ENCODE data around the gene AURKAIP1.

Gene AURKAIP1

GRCh38 chr1:1346501-1346890 lies 28.5 kb downstream of the AURKAIP1 start:
- TF ChIP-seq CTCF (IDR thresholded peaks at IDR 0.05), result no peak

GRCh38 chr1:1345860-1346500 lies 29.0 kb downstream of the AURKAIP1 start:
- no peak for TF ChIP-seq CTCF (IDR thresholded peaks at IDR 0.05)

- TF ChIP-seq CTCF (IDR thresholded peaks at IDR 0.05), result no peak
These were observed 29.6 kb downstream of the AURKAIP1 start for GRCh38 chr1:1345384-1345783.

- peak; percentile 75 for TF ChIP-seq CTCF (IDR thresholded peaks at IDR 0.05)
These were observed 30.2 kb downstream of the AURKAIP1 start for GRCh38 chr1:1344655-1345361.

GRCh38 chr1:1343811-1344421 lies 31.1 kb downstream of the AURKAIP1 start:
- TF ChIP-seq CTCF (IDR thresholded peaks at IDR 0.05), result no peak

- TF ChIP-seq CTCF (IDR thresholded peaks at IDR 0.05), result no peak
These were observed 32.4 kb downstream of the AURKAIP1 start for GRCh38 chr1:1342584-1343115.

GRCh38 chr1:1342061-1342562 lies 32.9 kb downstream of the AURKAIP1 start:
- TF ChIP-seq CTCF (IDR thresholded peaks at IDR 0.05), result no peak

Measured in LNCAP (cell line).